ENCODE results near the gene IGF1R.

The IGF1R gene

DNA sequence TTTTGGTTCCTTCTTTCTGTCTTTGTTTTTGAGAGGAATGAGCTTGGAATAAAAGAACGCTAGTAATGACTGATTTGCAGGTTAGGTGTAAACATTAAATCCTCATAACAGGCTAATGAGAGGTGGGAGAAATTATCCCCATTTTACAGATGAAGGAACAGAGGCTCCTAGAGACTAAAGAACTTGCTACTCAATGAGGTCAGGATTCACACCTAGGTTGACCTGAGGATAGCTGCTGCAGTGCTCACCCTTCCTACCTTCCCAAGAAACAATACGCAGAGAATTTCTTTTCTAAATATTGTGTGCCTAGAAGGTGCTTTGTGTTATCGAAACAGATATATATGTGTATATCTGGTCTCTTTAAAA lies 106.3 kb downstream of the IGF1R start:
- no peak overlapping the region for H3K27ac ChIP-seq

DNA sequence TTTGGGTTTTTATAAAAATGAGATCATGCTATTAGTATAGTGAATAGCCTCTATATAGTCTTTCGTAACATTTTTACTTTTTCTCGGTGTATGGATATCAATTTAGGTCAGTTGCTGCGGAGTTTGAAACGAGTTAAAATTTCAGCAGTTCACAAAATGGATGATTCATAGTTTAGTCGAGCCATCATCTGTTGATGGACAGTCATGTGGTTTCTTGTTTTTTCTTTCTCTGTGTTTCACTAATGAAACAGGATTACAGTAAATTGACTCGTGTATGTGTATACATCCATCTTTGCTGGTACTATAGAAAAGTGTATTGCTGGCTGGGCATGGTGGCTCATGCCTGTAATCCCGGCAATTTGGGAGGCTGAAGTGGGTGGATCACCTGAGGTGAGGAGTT lies 106.8 kb downstream of the IGF1R start:
- Histone ChIP-seq H3K27me3 (ENCODE audit: insufficient read depth, low read depth) (no peaks in the 10 kb centered on the region), H3K4me1 (ENCODE audit: low read depth, poor library complexity, severe bottlenecking) (peaks cover 24% of the 10 kb centered on the region), H4K20me1 (ENCODE audit: insufficient read depth) (no peaks in the 10 kb centered on the region), H2AFZ (ENCODE audit: low read depth) (no peak overlapping the region), H3K79me2 (ENCODE audit: insufficient read depth, low read depth) (peaks cover 81% of the 10 kb centered on the region), H3K27ac (no peak overlapping the region), H3K9ac (no peak overlapping the region), H3K4me3 (IDR thresholded peaks at IDR 0.05; ENCODE audit: insufficient read depth, low read depth, low read length) (no peak overlapping the region), H3K36me3 (ENCODE audit: insufficient read depth) (no peaks in the 10 kb centered on the region), H3K4me2 (no peak overlapping the region)
- TF ChIP-seq, protein P1, sequence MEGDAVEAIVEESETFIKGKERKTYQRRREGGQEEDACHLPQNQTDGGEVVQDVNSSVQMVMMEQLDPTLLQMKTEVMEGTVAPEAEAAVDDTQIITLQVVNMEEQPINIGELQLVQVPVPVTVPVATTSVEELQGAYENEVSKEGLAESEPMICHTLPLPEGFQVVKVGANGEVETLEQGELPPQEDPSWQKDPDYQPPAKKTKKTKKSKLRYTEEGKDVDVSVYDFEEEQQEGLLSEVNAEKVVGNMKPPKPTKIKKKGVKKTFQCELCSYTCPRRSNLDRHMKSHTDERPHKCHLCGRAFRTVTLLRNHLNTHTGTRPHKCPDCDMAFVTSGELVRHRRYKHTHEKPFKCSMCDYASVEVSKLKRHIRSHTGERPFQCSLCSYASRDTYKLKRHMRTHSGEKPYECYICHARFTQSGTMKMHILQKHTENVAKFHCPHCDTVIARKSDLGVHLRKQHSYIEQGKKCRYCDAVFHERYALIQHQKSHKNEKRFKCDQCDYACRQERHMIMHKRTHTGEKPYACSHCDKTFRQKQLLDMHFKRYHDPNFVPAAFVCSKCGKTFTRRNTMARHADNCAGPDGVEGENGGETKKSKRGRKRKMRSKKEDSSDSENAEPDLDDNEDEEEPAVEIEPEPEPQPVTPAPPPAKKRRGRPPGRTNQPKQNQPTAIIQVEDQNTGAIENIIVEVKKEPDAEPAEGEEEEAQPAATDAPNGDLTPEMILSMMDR (conservative IDR thresholded peaks at IDR 0.05; ENCODE audit: low read depth, low read length): no peak

More for the DNA sequence above, 106.3 kb downstream of the IGF1R start:
- Histone ChIP-seq H3K79me2 (ENCODE audit: insufficient read depth, low read depth) (peaks cover 83% of the 10 kb centered on the region), H3K36me3 (ENCODE audit: insufficient read depth) (no peaks in the 10 kb centered on the region), H4K20me1 (ENCODE audit: insufficient read depth) (no peaks in the 10 kb centered on the region), H3K4me2 (no peak overlapping the region), H3K9ac (no peak overlapping the region), H2AFZ (ENCODE audit: low read depth) (no peak overlapping the region), H3K27me3 (ENCODE audit: insufficient read depth, low read depth) (no peaks in the 10 kb centered on the region), H3K4me1 (ENCODE audit: low read depth, poor library complexity, severe bottlenecking) (peaks cover 24% of the 10 kb centered on the region), H3K4me3 (IDR thresholded peaks at IDR 0.05; ENCODE audit: insufficient read depth, low read depth, low read length) (no peak overlapping the region)
- TF ChIP-seq, protein P1 (conservative IDR thresholded peaks at IDR 0.05; ENCODE audit: low read depth, low read length): no peak

DNA sequence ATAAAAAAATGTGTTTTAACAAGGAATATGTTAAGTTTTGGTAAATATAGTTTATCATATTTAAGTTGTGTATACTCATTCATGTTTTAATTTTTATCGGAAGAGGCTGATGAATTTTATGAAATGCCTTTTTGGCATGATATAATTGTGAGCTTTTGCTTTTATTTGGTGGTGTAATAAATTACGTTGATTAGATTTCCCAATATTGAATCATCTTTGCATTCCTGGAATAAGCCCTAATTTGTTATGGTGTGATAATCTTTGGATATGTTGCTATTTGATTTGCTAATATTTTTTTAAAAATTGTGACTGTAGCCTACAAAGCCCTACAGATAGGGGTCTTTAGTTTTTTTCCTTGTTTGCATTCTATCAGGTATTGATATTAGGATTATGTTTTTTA lies 107.4 kb downstream of the IGF1R start:
- no peak overlapping the region for H3K27ac ChIP-seq
- no peak overlapping the region for H3K4me3 ChIP-seq (IDR thresholded peaks at IDR 0.05; ENCODE audit: insufficient read depth, low read depth, low read length)
- no peak overlapping the region for H3K4me2 ChIP-seq
- no peaks in the 10 kb centered on the region for H3K27me3 ChIP-seq (ENCODE audit: insufficient read depth, low read depth)
- peaks cover 81% of the 10 kb centered on the region for H3K79me2 ChIP-seq (ENCODE audit: insufficient read depth, low read depth)
- no peaks in the 10 kb centered on the region for H3K36me3 ChIP-seq (ENCODE audit: insufficient read depth)
- H4K20me1 ChIP-seq (ENCODE audit: insufficient read depth): no peaks in the 10 kb centered on the region
- H2AFZ ChIP-seq (ENCODE audit: low read depth): no peak overlapping the region
- no peak overlapping the region for H3K9ac ChIP-seq
- H3K4me1 ChIP-seq (ENCODE audit: low read depth, poor library complexity, severe bottlenecking): peaks cover 24% of the 10 kb centered on the region
- TF ChIP-seq, protein P1 (conservative IDR thresholded peaks at IDR 0.05; ENCODE audit: low read depth, low read length): no peak

DNA sequence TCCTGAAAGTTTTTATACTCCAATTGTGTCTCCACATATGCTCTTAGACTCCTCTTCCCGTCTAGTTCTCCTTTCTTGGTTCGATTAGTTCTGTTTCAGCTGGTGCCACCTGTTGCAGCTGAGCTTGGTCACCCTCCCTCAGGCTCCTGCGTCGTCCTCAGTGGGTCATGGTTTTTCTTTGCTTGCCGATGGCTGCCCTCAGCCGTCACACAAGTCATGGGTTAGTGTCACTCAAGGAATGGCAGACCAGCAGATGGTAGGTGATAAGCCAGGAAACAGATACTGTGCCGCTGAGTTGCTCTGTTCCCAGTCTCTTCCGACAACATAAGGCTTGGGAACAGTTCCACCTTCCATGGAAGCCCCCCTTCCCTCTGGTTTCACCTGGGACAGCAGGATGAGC lies 109.9 kb downstream of the IGF1R start:
- Histone ChIP-seq H3K9ac (no peak overlapping the region), H3K27me3 (ENCODE audit: insufficient read depth, low read depth) (no peaks in the 10 kb centered on the region), H3K4me3 (IDR thresholded peaks at IDR 0.05; ENCODE audit: insufficient read depth, low read depth, low read length) (no peak overlapping the region), H3K4me1 (ENCODE audit: low read depth, poor library complexity, severe bottlenecking) (peaks cover 36% of the 10 kb centered on the region), H3K4me2 (no peak overlapping the region), H3K27ac (no peak overlapping the region), H4K20me1 (ENCODE audit: insufficient read depth) (no peaks in the 10 kb centered on the region), H2AFZ (ENCODE audit: low read depth) (no peak overlapping the region), H3K36me3 (ENCODE audit: insufficient read depth) (no peaks in the 10 kb centered on the region), H3K79me2 (ENCODE audit: insufficient read depth, low read depth) (peaks cover 76% of the 10 kb centered on the region)
- TF ChIP-seq, protein P1 (conservative IDR thresholded peaks at IDR 0.05; ENCODE audit: low read depth, low read length): no peak

All from KMS-11 (cell line).